H9 (cell line): ENCODE results near the gene TBXA2R. TPM values are rescaled to one million over a fixed set of nuclear protein-coding genes. Genes with fewer than 3 reads are reported as not detected.

Experiments
- DNase-seq: peaks from one replicate; pipeline ENCODE4 v3.0.0-alpha.2; 2017
- H2AFZ ChIP-seq: one replicate; pipeline ENCODE4 v1.6.1; 2013; ENCODE audit warnings: mild to moderate bottlenecking, low read length, control low read depth, moderate library complexity
- H2AK5ac ChIP-seq: 2 replicates; pipeline ENCODE4 v1.6.1; 2013; ENCODE audit warnings: low read length, control low read depth, mixed read lengths; ENCODE audit not compliant: insufficient read length
- H2BK120ac ChIP-seq: one replicate; pipeline ENCODE4 v1.6.1; 2013; ENCODE audit warnings: low read depth, mild to moderate bottlenecking, low read length, control low read depth, inconsistent platforms; ENCODE audit not compliant: poor library complexity, severe bottlenecking
- H2BK12ac ChIP-seq: 2 replicates; pipeline ENCODE4 v1.6.1; 2013; ENCODE audit warnings: low read length, control low read depth, mixed read lengths, low read depth; ENCODE audit not compliant: insufficient read length
- H2BK15ac ChIP-seq: 2 replicates; pipeline ENCODE4 v1.6.1; 2013; ENCODE audit warnings: low read depth, low read length, control low read depth
- H2BK20ac ChIP-seq: one replicate; pipeline ENCODE4 v1.6.1; 2013; ENCODE audit warnings: low read depth, mild to moderate bottlenecking, low read length, control low read depth, inconsistent platforms; ENCODE audit not compliant: poor library complexity, severe bottlenecking
- H2BK5ac ChIP-seq: 2 replicates; pipeline ENCODE4 v1.6.1; 2013; ENCODE audit warnings: low read length, control low read depth, mixed read lengths; ENCODE audit not compliant: insufficient read length
- H3K14ac ChIP-seq: 2 replicates; pipeline ENCODE4 v1.6.1; 2013; ENCODE audit warnings: low read length, control low read depth; ENCODE audit not compliant: insufficient read depth
- H3K18ac ChIP-seq: 2 replicates; pipeline ENCODE4 v1.6.1; 2013; ENCODE audit warnings: low read depth, mild to moderate bottlenecking, mixed read lengths, low read length, control low read depth; ENCODE audit not compliant: insufficient read length
- H3K23ac ChIP-seq: 2 replicates; pipeline ENCODE4 v1.6.1; 2013; ENCODE audit warnings: low read length, control low read depth, mixed read lengths, low read depth; ENCODE audit not compliant: insufficient read length
- H3K23me2 ChIP-seq: 2 replicates; pipeline ENCODE4 v1.6.1; 2013; ENCODE audit warnings: low read depth, mild to moderate bottlenecking, mixed read lengths, low read length, control low read depth; ENCODE audit not compliant: insufficient read length, poor library complexity, severe bottlenecking
- H3K27ac ChIP-seq: 2 replicates; pipeline ENCODE4 v1.5.1; 2013; ENCODE audit warnings: low read length, control low read depth, mixed read lengths, low read depth; ENCODE audit not compliant: insufficient read length
- H3K27me3 ChIP-seq: 2 replicates; pipeline ENCODE4 v1.6.1; 2013; ENCODE audit warnings: low read length, control low read depth, inconsistent platforms; ENCODE audit not compliant: insufficient read depth
- H3K4ac ChIP-seq: 2 replicates; pipeline ENCODE4 v1.6.1; 2013; ENCODE audit warnings: low read depth, mild to moderate bottlenecking, control low read depth, inconsistent platforms, low read length, moderate library complexity
- H3K4me1 ChIP-seq: 2 replicates; pipeline ENCODE4 v1.6.1; 2013; ENCODE audit warnings: low read length, control low read depth, inconsistent platforms; ENCODE audit not compliant: insufficient read depth
- H3K4me2 ChIP-seq: 2 replicates; pipeline ENCODE4 v1.6.1; 2013; ENCODE audit warnings: low read length, control low read depth, mixed read lengths; ENCODE audit not compliant: insufficient read length, insufficient read depth
- H3K56ac ChIP-seq: 2 replicates; pipeline ENCODE4 v1.6.1; 2013; ENCODE audit warnings: low read depth, mild to moderate bottlenecking, mixed read lengths, low read length, control low read depth; ENCODE audit not compliant: insufficient read length
- H3K79me1 ChIP-seq: 2 replicates; pipeline ENCODE4 v1.6.1; 2013; ENCODE audit warnings: low read depth, mild to moderate bottlenecking, moderate library complexity, low read length, control low read depth, inconsistent platforms; ENCODE audit not compliant: insufficient read depth, poor library complexity, severe bottlenecking
- H3K79me2 ChIP-seq: 2 replicates; pipeline ENCODE4 v1.6.1; 2013; ENCODE audit warnings: low read length, control low read depth, inconsistent platforms; ENCODE audit not compliant: insufficient read depth
- H3K9ac ChIP-seq: 2 replicates; pipeline ENCODE4 v1.6.1; 2013; ENCODE audit warnings: low read length, control low read depth, mixed read lengths; ENCODE audit not compliant: insufficient read length; ENCODE audit errors: extremely low read depth
- H3K9me3 ChIP-seq: one replicate; pipeline ENCODE4 v1.6.1; 2013; ENCODE audit warnings: low read depth, low read length, inconsistent platforms; ENCODE audit not compliant: control insufficient read depth
- H3T11ph ChIP-seq: one replicate; pipeline ENCODE4 v1.6.1; 2013; ENCODE audit warnings: mild to moderate bottlenecking, low read length, control low read depth, inconsistent platforms
- H4K20me1 ChIP-seq: one replicate; pipeline ENCODE4 v1.6.1; 2013; ENCODE audit not compliant: control insufficient read depth, insufficient read length, insufficient read depth
- H4K5ac ChIP-seq: 2 replicates; pipeline ENCODE4 v1.6.1; 2013; ENCODE audit warnings: low read depth, mild to moderate bottlenecking, mixed read lengths, low read length, control low read depth; ENCODE audit not compliant: insufficient read length
- H4K8ac ChIP-seq: replicated peaks from 2 replicates; pipeline ENCODE4 v1.6.1; 2013; ENCODE audit warnings: low read length, control low read depth, mixed read lengths, low read depth; ENCODE audit not compliant: insufficient read length
- H4K91ac ChIP-seq: 2 replicates; pipeline ENCODE4 v1.6.1; 2013; ENCODE audit warnings: low read depth, mild to moderate bottlenecking, moderate library complexity, mixed read lengths, low read length, control low read depth; ENCODE audit not compliant: insufficient read length
- H3K27ac Mint-ChIP-seq, 3 experiments: 2 replicates in 2 of 3; 3 replicates in 1 of 3; pipeline ENCODE4 v1.8.0; 2020 to 2021; ENCODE audit warnings: mixed read lengths in 3 of 3, mild to moderate bottlenecking in 1 of 3, moderate library complexity in 1 of 3
- H3K27me3 Mint-ChIP-seq: 2 replicates; pipeline ENCODE4 v1.8.0; 2021; ENCODE audit warnings: low read depth, mild to moderate bottlenecking, moderate library complexity, mixed read lengths
- H3K36me3 Mint-ChIP-seq, 3 experiments: 2 replicates in 2 of 3; 3 replicates in 1 of 3; pipeline ENCODE4 v1.8.0; 2020 to 2021; ENCODE audit warnings: low read depth in 3 of 3, mixed read lengths in 3 of 3; ENCODE audit not compliant: insufficient read depth in 1 of 3
- H3K4me1 Mint-ChIP-seq, 2 experiments: 2 replicates each; pipeline ENCODE4 v1.8.0; 2020; ENCODE audit warnings: mixed read lengths in 2 of 2
- H3K4me3 Mint-ChIP-seq, 2 experiments: 2 replicates in 1 of 2; 3 replicates in 1 of 2; pipeline ENCODE4 v1.8.0; 2020 to 2021; ENCODE audit warnings: mild to moderate bottlenecking in 2 of 2, mixed read lengths in 2 of 2, moderate library complexity in 1 of 2
- H3K9me3 Mint-ChIP-seq, 2 experiments: 2 replicates in 1 of 2; 3 replicates in 1 of 2; pipeline ENCODE4 v1.8.0; 2020; ENCODE audit warnings: mild to moderate bottlenecking in 2 of 2, mixed read lengths in 2 of 2, moderate library complexity in 1 of 2
- WGBS: extraction: QIAGEN DNeasy Blood & Tissue Kit; methylation state at CpG from one replicate; pipeline ENCODE4 v1.1.7; 2013; ENCODE audit warnings: missing lambda C conversion rate, low lambda C conversion rate, mixed read lengths; ENCODE audit not compliant: insufficient read length; ENCODE audit errors: extremely low coverage; 5-methylcytosine and 5-hydroxymethylcytosine counted together
- total RNA-seq: library from RNA; stranded (reverse); gene quantifications from 2 replicates; pipeline ENCODE4 v1.2.1, GENCODE V29; 2021
- TF ChIP-seq, protein P1 (sequence below): fragments of 200-600 bp; sonication (generic); conservative IDR thresholded peaks from 3 replicates; pipeline ENCODE4 v1.8.0; 2021; ENCODE audit warnings: antibody characterized with exemption, mild to moderate bottlenecking

Gene TBXA2R
- total RNA-seq, 1 experiment from 2014 or later = 0.63 TPM

DNA sequence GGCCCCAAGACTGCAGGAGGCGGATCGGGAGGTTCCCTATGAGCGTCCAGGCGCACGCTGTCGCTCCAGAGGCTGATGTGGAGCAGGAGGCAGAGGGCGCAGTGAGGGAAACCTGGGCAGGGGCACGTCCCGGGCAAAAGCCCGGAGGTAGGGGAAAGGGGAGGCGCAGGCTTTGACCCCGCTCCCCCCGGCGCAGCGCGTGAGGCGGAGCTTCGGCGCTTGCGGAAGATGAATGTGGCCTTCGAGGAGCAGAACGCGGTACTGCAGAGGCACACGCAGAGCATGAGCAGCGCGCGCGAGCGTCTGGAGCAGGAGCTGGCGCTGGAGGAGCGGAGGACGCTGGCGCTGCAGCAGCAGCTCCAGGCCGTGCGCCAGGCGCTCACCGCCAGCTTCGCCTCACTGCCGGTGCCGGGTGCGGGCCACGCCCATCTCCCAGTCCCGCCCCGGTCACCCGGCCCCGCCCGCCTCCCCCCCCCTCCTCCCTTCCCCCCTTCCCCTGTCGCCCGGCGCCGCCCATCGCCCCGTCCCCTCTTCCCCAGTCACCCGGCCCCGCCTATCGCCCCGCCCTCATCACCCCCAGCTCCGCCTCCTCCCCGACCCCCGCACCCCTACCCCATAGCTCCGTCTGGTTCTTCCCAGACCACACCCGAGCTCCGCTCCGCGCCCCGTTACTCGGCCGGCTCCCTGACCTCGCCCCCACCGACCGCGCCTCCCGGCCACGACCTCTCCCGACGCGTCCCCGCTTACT is 29.8 kb downstream of the TBXA2R start:
- Mint-ChIP-seq H3K27ac (peak overlapping the region in 1 of 3 experiments; percentile 86; a peak in 2 of 7 replicates), H3K9me3 (no peaks in the 10 kb centered on the region; a peak in 1 of 5 replicates)
- peak overlapping the region; percentile 48 for H3K4me2 ChIP-seq

More for the DNA sequence above, 29.8 kb downstream of the TBXA2R start:
- no peak overlapping the region for H3K14ac ChIP-seq
- Mint-ChIP-seq H3K27me3 (peaks cover 20% of the 10 kb centered on the region), H3K4me3 (peak overlapping the region; percentile 74 to 78), H3K4me1 (peaks cover 13 to 22% of the 10 kb centered on the region in 2 experiments), H3K36me3 (peaks cover 8 to 10% (median 9%) of the 10 kb centered on the region in 3 experiments)
- no peak overlapping the region for H4K8ac ChIP-seq
- no peaks in the 10 kb centered on the region; the same call in 1 of the 2 replicates for H3K27me3 ChIP-seq
- H2BK12ac ChIP-seq = no peak overlapping the region
- H2BK5ac ChIP-seq = no peak overlapping the region
- no peak overlapping the region for H3K27ac ChIP-seq
- H4K91ac ChIP-seq = no peak overlapping the region
- H2AK5ac ChIP-seq = no peak overlapping the region
- H3T11ph ChIP-seq = no peak overlapping the region
- no peaks in the 10 kb centered on the region for H3K4me1 ChIP-seq
- no peak overlapping the region for H3K56ac ChIP-seq
- TF ChIP-seq, protein P1, sequence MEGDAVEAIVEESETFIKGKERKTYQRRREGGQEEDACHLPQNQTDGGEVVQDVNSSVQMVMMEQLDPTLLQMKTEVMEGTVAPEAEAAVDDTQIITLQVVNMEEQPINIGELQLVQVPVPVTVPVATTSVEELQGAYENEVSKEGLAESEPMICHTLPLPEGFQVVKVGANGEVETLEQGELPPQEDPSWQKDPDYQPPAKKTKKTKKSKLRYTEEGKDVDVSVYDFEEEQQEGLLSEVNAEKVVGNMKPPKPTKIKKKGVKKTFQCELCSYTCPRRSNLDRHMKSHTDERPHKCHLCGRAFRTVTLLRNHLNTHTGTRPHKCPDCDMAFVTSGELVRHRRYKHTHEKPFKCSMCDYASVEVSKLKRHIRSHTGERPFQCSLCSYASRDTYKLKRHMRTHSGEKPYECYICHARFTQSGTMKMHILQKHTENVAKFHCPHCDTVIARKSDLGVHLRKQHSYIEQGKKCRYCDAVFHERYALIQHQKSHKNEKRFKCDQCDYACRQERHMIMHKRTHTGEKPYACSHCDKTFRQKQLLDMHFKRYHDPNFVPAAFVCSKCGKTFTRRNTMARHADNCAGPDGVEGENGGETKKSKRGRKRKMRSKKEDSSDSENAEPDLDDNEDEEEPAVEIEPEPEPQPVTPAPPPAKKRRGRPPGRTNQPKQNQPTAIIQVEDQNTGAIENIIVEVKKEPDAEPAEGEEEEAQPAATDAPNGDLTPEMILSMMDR = 0 out of 3 replicates have a peak, but pooled peaks have one; percentile 18
- H3K79me1 ChIP-seq = no peaks in the 10 kb centered on the region
- DNase-seq = peak; percentile 93
- H3K79me2 ChIP-seq = no peaks in the 10 kb centered on the region
- H3K23ac ChIP-seq = no peak overlapping the region
- H2BK120ac ChIP-seq = no peak overlapping the region
- peaks cover 13% of the 10 kb centered on the region for H3K23me2 ChIP-seq
- no peak overlapping the region for H3K4ac ChIP-seq
- H2AFZ ChIP-seq = no peak overlapping the region
- H2BK20ac ChIP-seq = no peak overlapping the region
- no peak overlapping the region for H2BK15ac ChIP-seq
- H3K18ac ChIP-seq = no peak overlapping the region
- WGBS = no CpG with 5 or more reads among the region's 78 CpGs
- no peaks in the 10 kb centered on the region for H3K9me3 ChIP-seq
- H3K9ac ChIP-seq = no peak overlapping the region
- H4K5ac ChIP-seq = no peak overlapping the region
- H4K20me1 ChIP-seq = no peaks in the 10 kb centered on the region
